SK-N-SH (cell line): ENCODE data around the gene SQOR. TPM values are rescaled to one million over a fixed set of nuclear protein-coding genes. Genes with fewer than 3 reads are reported as not detected.

Source experiments
- CTCF ChIA-PET: fragments of 300-600, 350-600 bp; formaldehyde crosslinking; extraction: SDS; loops from one replicate; lab custom pipeline; 2021; lab: Yijun Ruan, JAX
- POLR2A ChIA-PET: fragments of 350-600 bp; sonication (Branson Sonifier 250); formaldehyde crosslinking; extraction: SDS; loops from one replicate; lab custom pipeline; 2020; ENCODE audit warnings: antibody characterized with exemption, inconsistent platforms; lab: Yijun Ruan, JAX
- DNase-seq: peaks from one replicate; pipeline ENCODE4 v3.0.0; 2012
- H2AFZ ChIP-seq: fragments of 200-600 bp; sonication (generic); 2 replicates; pipeline ENCODE4 v1.8.1; 2016; ENCODE audit warnings: antibody characterized with exemption, mild to moderate bottlenecking, low read depth
- H3F3A ChIP-seq: fragments of 200-600 bp; sonication (generic); replicated peaks from 2 replicates; pipeline ENCODE3; 2016; ENCODE audit warnings: antibody characterized with exemption, mild to moderate bottlenecking; ENCODE audit not compliant: insufficient read depth
- H3K27ac ChIP-seq, 2 experiments: fragments of 200-500 bp in 1 of 2; fragments of 200-600 bp in 1 of 2; sonication (Bioruptor generic) in 1 of 2; sonication (generic), shearing (Covaris generic) in 1 of 2; 2 replicates each; pipeline versions ENCODE4 v1.5.1 to v1.6.1; 2014 to 2016; ENCODE audit warnings: low read depth in 2 of 2, inconsistent platforms in 1 of 2, low read length in 1 of 2, mild to moderate bottlenecking in 1 of 2, mixed read lengths in 1 of 2
- H3K27me3 ChIP-seq: fragments of 200-600 bp; sonication (generic), shearing (Covaris generic); 2 replicates; pipeline ENCODE4 v1.6.1; 2016; ENCODE audit warnings: mixed run types; ENCODE audit not compliant: insufficient read depth
- H3K36me3 ChIP-seq, 2 experiments: fragments of 200-500 bp in 1 of 2; fragments of 200-600 bp in 1 of 2; sonication (Bioruptor generic) in 1 of 2; sonication (generic) in 1 of 2; replicated peaks in 1 of 2; 2 replicates each; pipeline versions ENCODE3 to v1.5.1; 2014 to 2016; ENCODE audit warnings: low read length in 1 of 2, mild to moderate bottlenecking in 1 of 2; ENCODE audit not compliant: insufficient read depth in 2 of 2, control insufficient read depth in 1 of 2
- H3K4me1 ChIP-seq, 2 experiments: fragments of 200-500 bp in 1 of 2; fragments of 200-600 bp in 1 of 2; sonication (Bioruptor generic) in 1 of 2; sonication (generic), shearing (Covaris generic) in 1 of 2; 2 replicates each; pipeline versions ENCODE4 v1.5.1 to v1.6.1; 2014 to 2016; ENCODE audit warnings: low read depth in 1 of 2, low read length in 1 of 2, mixed run types in 1 of 2; ENCODE audit not compliant: insufficient read depth in 2 of 2, control insufficient read depth in 1 of 2
- H3K4me2 ChIP-seq: fragments of 200-600 bp; sonication (generic), shearing (Covaris generic); 2 replicates; pipeline ENCODE4 v1.6.1; 2017; ENCODE audit warnings: mixed run types
- H3K4me3 ChIP-seq, 2 experiments: fragments of 200-500 bp in 1 of 2; fragments of 200-600 bp in 1 of 2; sonication (Bioruptor generic) in 1 of 2; sonication (generic), shearing (Covaris generic) in 1 of 2; 2 replicates each; pipeline versions ENCODE4 v1.5.1 to v1.8.1; 2014 to 2016; ENCODE audit warnings: low read depth in 2 of 2, inconsistent platforms in 1 of 2, low read length in 1 of 2, mild to moderate bottlenecking in 1 of 2, mixed read lengths in 1 of 2, moderate library complexity in 1 of 2
- H3K79me2 ChIP-seq: fragments of 200-600 bp; sonication (generic); 2 replicates; pipeline ENCODE4 v1.8.1; 2017; ENCODE audit warnings: mild to moderate bottlenecking; ENCODE audit not compliant: insufficient read depth
- H3K9ac ChIP-seq: fragments of 200-600 bp; sonication (generic); 2 replicates; pipeline ENCODE4 v1.6.1; 2017; ENCODE audit warnings: mixed run types
- H3K9me2 ChIP-seq: fragments of 200-600 bp; sonication (generic); 2 replicates; pipeline ENCODE4 v1.6.1; 2017; ENCODE audit warnings: mixed run types
- H3K9me3 ChIP-seq: fragments of 200-600 bp; sonication (generic); 2 replicates; pipeline ENCODE4 v1.6.1; 2017; ENCODE audit warnings: mixed run types, mild to moderate bottlenecking, moderate library complexity
- H4K20me1 ChIP-seq: fragments of 200-600 bp; sonication (generic); 2 replicates; pipeline ENCODE4 v1.6.1; 2017; ENCODE audit warnings: mild to moderate bottlenecking, mixed run types; ENCODE audit not compliant: insufficient read depth
- CHD2 ChIP-seq: fragments of 150-350 bp; IDR thresholded peaks from 2 replicates; pipeline ENCODE4 v1.6.1; 2018; ENCODE audit warnings: low read length; ENCODE audit not compliant: partially characterized antibody
- ELF1 ChIP-seq: IDR thresholded peaks from 2 replicates; pipeline ENCODE4 v1.4.0; 2012
- EZH2phosphoT487 ChIP-seq: fragments of 200-600 bp; sonication (generic); IDR thresholded peaks from 2 replicates; pipeline ENCODE4 v1.6.1; 2017; ENCODE audit warnings: low read depth, mixed run types, mild to moderate bottlenecking, antibody characterized with exemption, moderate library complexity, borderline replicate concordance
- FOXM1 ChIP-seq: IDR thresholded peaks from 2 replicates; pipeline ENCODE4 v1.4.0; 2012; ENCODE audit warnings: low read depth, mild to moderate bottlenecking
- GABPA ChIP-seq: IDR thresholded peaks from 2 replicates; pipeline ENCODE4 v1.4.0; 2012; ENCODE audit warnings: low read depth, mild to moderate bottlenecking
- GATA2 ChIP-seq: sonication (generic); formaldehyde crosslinking; IDR thresholded peaks from 2 replicates; pipeline ENCODE4 v1.5.0; 2020; ENCODE audit warnings: mild to moderate bottlenecking, missing genetic modification reagents
- MEF2A ChIP-seq: IDR thresholded peaks from 2 replicates; pipeline ENCODE4 v1.4.0; 2012; ENCODE audit warnings: low read depth, borderline replicate concordance
- MXI1 ChIP-seq: IDR thresholded peaks from 2 replicates; pipeline ENCODE4 v1.6.1; 2012; ENCODE audit warnings: mild to moderate bottlenecking, low read depth, low read length, improper control_type of control experiment
- NRF1 ChIP-seq: IDR thresholded peaks from 2 replicates; pipeline ENCODE4 v1.6.1; 2012; ENCODE audit warnings: low read depth, mild to moderate bottlenecking, low read length
- POLR2AphosphoS5 ChIP-seq: IDR thresholded peaks from 2 replicates; pipeline ENCODE4 v1.6.1; 2012; ENCODE audit warnings: low read depth, low read length
- REST ChIP-seq: IDR thresholded peaks from 2 replicates; pipeline ENCODE4 v1.6.1; 2012; ENCODE audit warnings: mild to moderate bottlenecking, low read depth, low read length, moderate library complexity
- RXRA ChIP-seq: IDR thresholded peaks from 2 replicates; pipeline ENCODE4 v1.4.0; 2012; ENCODE audit warnings: low read depth, mild to moderate bottlenecking, borderline replicate concordance
- SIN3A ChIP-seq: IDR thresholded peaks from 2 replicates; pipeline ENCODE4 v1.6.1; 2012; ENCODE audit warnings: low read depth, mild to moderate bottlenecking, low read length, moderate library complexity, borderline replicate concordance
- USF1 ChIP-seq: IDR thresholded peaks from 2 replicates; pipeline ENCODE4 v1.4.0; 2012; ENCODE audit warnings: low read depth, borderline replicate concordance
- USF2 ChIP-seq: fragments of 150-350 bp; IDR thresholded peaks from 2 replicates; pipeline ENCODE4 v1.6.1; 2017; ENCODE audit warnings: antibody characterized with exemption, low read length, low read depth, borderline replicate concordance
- YY1 ChIP-seq: IDR thresholded peaks from 2 replicates; pipeline ENCODE4 v1.4.0; 2012; ENCODE audit warnings: low read depth, mild to moderate bottlenecking
- ZBTB33 ChIP-seq: IDR thresholded peaks from 2 replicates; pipeline ENCODE4 v1.4.0; 2012; ENCODE audit warnings: low read depth, borderline replicate concordance
- WGBS: methylation state at CpG from one replicate; pipeline ENCODE4 v1.1.6; 2017; ENCODE audit warnings: low lambda C conversion rate; 5-methylcytosine and 5-hydroxymethylcytosine counted together
- polyA plus RNA-seq, 3 experiments: library from polyadenylated mRNA; depleted of rRNA; stranded (reverse); fragments of >200 nt; gene quantifications; 2 replicates each; pipeline ENCODE4 v1.2.3, GENCODE V29; 2012
- TF ChIP-seq, protein P1 (sequence below): IDR thresholded peaks from 2 replicates; pipeline ENCODE4 v1.4.0; 2012; ENCODE audit warnings: low read depth

Gene SQOR
- polyA plus RNA-seq, 1 of the 3 experiments (the other 2 are of a cell fraction) = 7.8 TPM

DNA sequence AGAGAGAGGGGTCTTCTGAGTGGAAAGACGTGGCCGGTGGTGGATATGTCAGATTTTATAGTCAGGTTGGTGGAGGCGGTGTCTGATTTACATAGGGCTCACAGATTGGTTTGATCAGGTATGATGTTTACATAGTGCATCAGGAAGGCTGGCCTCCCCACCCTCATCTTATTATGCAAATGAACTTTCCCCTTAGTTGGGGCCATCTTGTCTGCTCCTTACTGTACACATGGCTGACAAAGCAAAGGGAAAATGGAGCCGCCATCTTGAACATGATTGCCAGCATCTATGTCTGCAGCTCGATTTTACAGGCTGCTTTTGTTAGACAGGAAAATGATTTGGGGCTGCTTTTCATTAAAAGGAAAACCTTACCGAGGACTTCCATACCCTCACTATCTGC, 19.9 kb downstream of the SQOR start:
- Histone ChIP-seq H3K9ac (no peak overlapping the region), H3K4me2 (no peak overlapping the region), H3K4me3 (no peak overlapping the region), H3K36me3 (no peaks in the 10 kb centered on the region), H3K9me2 (no peaks in the 10 kb centered on the region), H3K9me3 (no peaks in the 10 kb centered on the region), H3K4me1 (no peaks in the 10 kb centered on the region), H3K27ac (no peak overlapping the region), H3F3A (no peaks in the 10 kb centered on the region), H2AFZ (no peak overlapping the region), H3K27me3 (no peaks in the 10 kb centered on the region), H3K79me2 (no peaks in the 10 kb centered on the region), H4K20me1 (no peaks in the 10 kb centered on the region)
- DNase-seq = no peak
- 60% methylated on average over 6 of the region's 6 CpGs for WGBS
- ChIA-PET CTCF (no interaction called here), POLR2A (no interaction called here)
- TF ChIP-seq CHD2 = no peak
- TF ChIP-seq REST = no peak
- no peak for TF ChIP-seq GABPA
- TF ChIP-seq MEF2A = no peak
- TF ChIP-seq ZBTB33 = no peak
- no peak for TF ChIP-seq GATA2 (CRISPR knock-in tag)
- TF ChIP-seq MXI1 = no peak
- no peak for TF ChIP-seq FOXM1

DNA sequence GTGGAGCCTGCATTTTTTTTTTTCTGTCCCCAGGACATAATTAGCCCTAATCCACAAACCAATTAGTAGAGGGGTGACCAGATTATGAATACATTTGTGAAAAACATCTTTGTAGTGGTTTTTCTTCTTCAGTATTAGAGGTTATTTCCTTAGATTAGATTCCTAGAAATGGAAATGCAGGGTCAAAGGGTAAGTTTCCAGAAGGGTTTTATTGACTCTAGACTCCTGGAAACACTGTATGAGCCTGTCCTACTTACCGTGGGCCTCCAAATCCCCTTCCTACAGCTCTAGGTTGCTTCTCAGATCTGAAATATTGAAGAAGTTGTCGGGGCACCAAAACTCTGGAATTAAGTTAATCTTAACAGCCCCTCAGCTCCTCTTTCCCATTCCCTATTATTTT, 22.4 kb downstream of the SQOR start:
- TF ChIP-seq ELF1 = no peak
- no peak for TF ChIP-seq GABPA
- TF ChIP-seq, protein P1, sequence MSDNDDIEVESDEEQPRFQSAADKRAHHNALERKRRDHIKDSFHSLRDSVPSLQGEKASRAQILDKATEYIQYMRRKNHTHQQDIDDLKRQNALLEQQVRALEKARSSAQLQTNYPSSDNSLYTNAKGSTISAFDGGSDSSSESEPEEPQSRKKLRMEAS = no peak
- TF ChIP-seq USF2 = no peak
- TF ChIP-seq USF1 = no peak
- TF ChIP-seq YY1 = no peak
- TF ChIP-seq EZH2phosphoT487 = no peak
- no peak for TF ChIP-seq POLR2AphosphoS5
- no peak for TF ChIP-seq RXRA
- TF ChIP-seq MXI1 = no peak
- no peak for TF ChIP-seq NRF1
- TF ChIP-seq SIN3A = no peak

More for the DNA sequence above, 22.4 kb downstream of the SQOR start:
- no peak overlapping the region for H3K4me2 ChIP-seq
- H3K4me3 ChIP-seq = no peak overlapping the region
- H3F3A ChIP-seq = no peaks in the 10 kb centered on the region
- no peak for DNase-seq
- 78% methylated on average over 2 of the region's 2 CpGs for whole genome bisulfite sequencing
- no peaks in the 10 kb centered on the region for H4K20me1 ChIP-seq
- no peaks in the 10 kb centered on the region for H3K9me2 ChIP-seq
- H3K79me2 ChIP-seq = no peaks in the 10 kb centered on the region
- H3K36me3 ChIP-seq = no peaks in the 10 kb centered on the region
- CTCF ChIA-PET = no interaction called here
- no peaks in the 10 kb centered on the region for H3K4me1 ChIP-seq
- POLR2A ChIA-PET = no interaction called here
- no peak overlapping the region for H3K27ac ChIP-seq
- no peak overlapping the region for H3K9ac ChIP-seq
- no peak overlapping the region for H2AFZ ChIP-seq
- H3K9me3 ChIP-seq = no peaks in the 10 kb centered on the region
- no peaks in the 10 kb centered on the region for H3K27me3 ChIP-seq
